Epithelial cell of esophagus (primary cell): ENCODE results near the gene RNF151.
A peak's percentile ranks its signal among the peaks of the same experiment; 100 is the strongest.

Experiments used
- DNase-seq: peaks from one replicate; pipeline ENCODE4 v3.0.0; 2010; ENCODE audit warnings: low read depth
- H3K4me3 ChIP-seq: 2 replicates; pipeline ENCODE4 v1.5.1; 2011; ENCODE audit warnings: mild to moderate bottlenecking, low read length, control low read depth
- TF ChIP-seq, protein P1 (sequence below): IDR thresholded peaks from 2 replicates; pipeline ENCODE4 v1.5.1; 2011; ENCODE audit warnings: low read depth, mild to moderate bottlenecking, low read length, control low read depth, inconsistent platforms; ENCODE audit not compliant: insufficient read depth; ENCODE audit errors: missing control alignments

The RNF151 gene

GRCh38 chr16:1999866-2000514, 33.3 kb downstream of the RNF151 start:
- DNase-seq, result no peak
- no peak overlapping the region for H3K4me3 ChIP-seq
- TF ChIP-seq, protein P1, sequence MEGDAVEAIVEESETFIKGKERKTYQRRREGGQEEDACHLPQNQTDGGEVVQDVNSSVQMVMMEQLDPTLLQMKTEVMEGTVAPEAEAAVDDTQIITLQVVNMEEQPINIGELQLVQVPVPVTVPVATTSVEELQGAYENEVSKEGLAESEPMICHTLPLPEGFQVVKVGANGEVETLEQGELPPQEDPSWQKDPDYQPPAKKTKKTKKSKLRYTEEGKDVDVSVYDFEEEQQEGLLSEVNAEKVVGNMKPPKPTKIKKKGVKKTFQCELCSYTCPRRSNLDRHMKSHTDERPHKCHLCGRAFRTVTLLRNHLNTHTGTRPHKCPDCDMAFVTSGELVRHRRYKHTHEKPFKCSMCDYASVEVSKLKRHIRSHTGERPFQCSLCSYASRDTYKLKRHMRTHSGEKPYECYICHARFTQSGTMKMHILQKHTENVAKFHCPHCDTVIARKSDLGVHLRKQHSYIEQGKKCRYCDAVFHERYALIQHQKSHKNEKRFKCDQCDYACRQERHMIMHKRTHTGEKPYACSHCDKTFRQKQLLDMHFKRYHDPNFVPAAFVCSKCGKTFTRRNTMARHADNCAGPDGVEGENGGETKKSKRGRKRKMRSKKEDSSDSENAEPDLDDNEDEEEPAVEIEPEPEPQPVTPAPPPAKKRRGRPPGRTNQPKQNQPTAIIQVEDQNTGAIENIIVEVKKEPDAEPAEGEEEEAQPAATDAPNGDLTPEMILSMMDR, result no peak

DNA sequence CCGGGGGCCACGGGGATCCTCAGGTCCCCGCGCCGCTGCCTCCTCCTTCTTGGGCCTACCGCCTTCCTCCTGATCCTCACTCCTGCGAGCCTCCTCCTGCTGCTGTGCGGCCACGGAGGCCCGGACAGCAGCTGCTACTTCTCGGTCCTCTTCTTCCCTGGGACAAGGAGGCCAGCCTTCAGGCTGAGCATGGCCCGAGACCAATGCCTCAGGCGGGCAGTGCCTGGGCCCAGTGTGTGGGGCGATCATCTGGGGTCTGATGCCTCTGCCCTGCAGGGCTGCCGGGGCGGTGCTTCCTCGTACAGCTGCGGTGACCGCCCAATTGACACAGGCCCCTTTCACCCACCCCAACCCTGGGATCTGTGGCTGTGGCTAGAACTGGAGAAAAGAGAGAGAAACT, 34.4 kb downstream of the RNF151 start:
- no peak for DNase-seq
- H3K4me3 ChIP-seq, result no peak overlapping the region
- TF ChIP-seq, protein P1, result no peak

GRCh38 chr16:2001456-2002355, 35.0 kb downstream of the RNF151 start:
- DNase-seq, result no peak
- TF ChIP-seq, protein P1, result no peak
- no peak overlapping the region for H3K4me3 ChIP-seq

DNA sequence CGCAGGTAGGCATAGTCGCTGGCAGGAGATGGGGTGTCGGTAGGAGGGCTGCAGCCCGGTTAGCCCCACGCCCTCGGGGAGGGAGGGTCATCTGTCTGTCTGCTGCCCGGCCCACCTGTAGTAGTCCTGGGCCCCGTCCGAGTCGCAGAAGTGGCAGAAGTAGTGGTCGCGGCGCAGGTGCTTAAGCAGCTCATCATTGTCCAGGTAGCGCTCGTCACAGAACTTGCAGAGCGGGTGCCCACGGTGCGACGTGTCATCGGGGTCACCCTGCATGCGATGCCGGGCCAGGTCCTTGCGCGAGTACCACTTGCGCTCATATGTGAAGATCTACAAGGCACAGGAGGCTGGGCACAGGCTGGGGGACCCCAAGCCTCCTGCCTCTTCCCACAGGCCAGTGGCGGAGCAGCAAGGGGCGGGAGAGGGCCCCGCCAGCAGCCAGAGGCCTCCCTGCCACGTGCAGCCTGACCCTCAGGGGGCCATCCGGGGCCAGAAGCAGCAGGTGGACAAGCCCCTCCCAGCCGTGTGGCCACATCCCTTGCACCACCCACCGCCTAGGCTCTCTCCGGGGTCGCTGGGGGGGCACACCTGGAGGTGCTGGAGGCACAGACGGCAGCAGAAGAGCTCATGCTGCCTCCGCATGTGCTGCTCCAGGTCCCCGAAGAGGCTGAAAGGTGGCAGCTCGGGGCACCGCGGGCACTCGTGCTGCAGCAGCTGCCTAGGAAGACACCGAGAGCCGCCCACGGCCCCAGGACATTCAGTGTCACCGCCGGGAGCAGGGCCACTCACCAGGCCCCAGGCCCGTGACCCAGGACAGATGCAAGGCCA, 36.0 kb downstream of the RNF151 start:
- H3K4me3 ChIP-seq, result no peak overlapping the region
- no peak for DNase-seq
- TF ChIP-seq, protein P1, result no peak

GRCh38 chr16:2003231-2003826, 36.7 kb downstream of the RNF151 start:
- TF ChIP-seq, protein P1, result no peak
- no peak overlapping the region for H3K4me3 ChIP-seq
- DNase-seq, result no peak

DNA sequence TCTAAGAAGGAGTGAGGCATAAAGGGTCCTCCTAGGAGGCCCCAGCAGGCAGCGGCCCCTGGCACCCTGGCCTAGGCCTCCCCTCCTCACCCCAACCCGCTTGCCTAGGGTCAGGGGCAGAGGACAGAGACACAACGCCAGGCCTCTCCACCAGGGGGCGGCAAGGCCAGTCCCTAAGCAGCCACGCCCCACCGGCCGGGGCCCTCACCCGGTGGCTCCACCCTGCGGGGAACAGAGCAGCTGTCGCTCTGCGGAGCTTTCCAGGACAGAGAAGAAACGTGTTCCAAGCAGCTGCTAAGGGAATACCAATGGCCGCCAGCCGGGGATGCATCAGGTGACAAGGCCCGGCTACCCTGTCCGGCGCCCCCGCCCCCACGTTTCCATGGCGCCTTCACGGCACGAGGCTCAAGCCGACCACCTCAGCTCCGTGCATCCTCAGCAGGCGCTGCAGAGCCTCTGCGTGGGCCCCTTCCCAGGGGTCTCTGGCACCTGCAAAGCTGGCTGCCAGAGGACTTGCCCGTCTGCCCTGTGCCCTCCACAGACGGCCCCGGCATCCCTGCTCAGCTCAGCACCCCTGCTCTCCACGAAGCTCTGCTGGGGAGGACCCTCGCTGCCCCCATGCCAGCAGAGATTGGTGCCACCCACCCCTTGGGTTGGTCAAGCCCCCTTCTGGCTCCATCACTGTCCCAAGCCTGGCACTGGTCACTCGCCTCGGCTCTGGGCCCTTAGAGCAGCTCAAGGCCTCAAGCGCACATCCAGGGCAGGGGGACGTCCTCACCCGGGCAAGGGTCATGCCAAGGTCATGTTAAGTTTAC, 37.4 kb downstream of the RNF151 start:
- peak; percentile 86 for DNase-seq
- TF ChIP-seq, protein P1, result peak; percentile 88
- no peak overlapping the region for H3K4me3 ChIP-seq
